Measurements from ENCODE around the gene CNTN5. TPM values are rescaled to one million over a fixed set of nuclear protein-coding genes. Genes with fewer than 3 reads are reported as not detected.

The CNTN5 gene
- total RNA-seq, 2 donors from 2014 or later = 0.23 to 0.33 TPM

DNA sequence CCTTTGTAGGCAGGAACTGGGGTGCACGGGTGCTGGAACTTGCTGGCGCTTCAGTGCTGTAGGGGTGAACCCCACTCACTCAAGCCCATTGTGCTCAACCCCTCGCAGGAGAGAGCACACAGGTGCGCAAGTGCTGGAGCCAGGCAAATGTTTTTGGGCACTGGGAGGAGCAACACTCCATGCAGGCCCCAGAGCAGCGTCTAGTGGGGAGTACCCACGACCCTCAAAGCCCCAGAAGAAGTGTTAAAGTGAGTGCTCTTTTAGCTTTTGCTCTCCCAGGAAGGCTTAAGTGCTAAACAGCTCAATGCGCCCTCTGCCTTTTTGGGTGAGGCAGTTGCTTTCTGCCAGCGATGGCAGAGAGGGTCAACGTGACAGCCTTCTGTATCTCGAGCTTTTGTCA is 1384.2 kb downstream of the CNTN5 start:
- DNase-seq (ENCODE audit: low spot score) = no peak
- intact Hi-C loops (cut with DNase I) = no loop called here
